Measurements from ENCODE around the gene HHLA2. TPM values are rescaled to one million over a fixed set of nuclear protein-coding genes. Genes with fewer than 3 reads are reported as not detected.

The HHLA2 gene
- total and polyA plus RNA-seq, 9 donors = 0.12 to 1.1 (median 0.24) TPM; not detected in 5

GRCh38 chr3:108312656-108313055 lies 16.3 kb downstream of the HHLA2 start:
- WGBS, 3 donors = 0 to 16% (median 13%) methylated on average over 1 of the region's 1 CpG
- no peak for DNase-seq
- H3K27ac ChIP-seq = no peak overlapping the region
- no peaks in the 10 kb centered on the region for H3K4me1 ChIP-seq (ENCODE audit: insufficient read depth)
- intact Hi-C loops (cut with DNase I) = no loop called here
- no peak overlapping the region for H3K4me3 ChIP-seq
- TF ChIP-seq POLR2A (IDR thresholded peaks at IDR 0.05) = no peak
- no peak for TF ChIP-seq EP300 (IDR thresholded peaks at IDR 0.05)
- TF ChIP-seq CTCF (IDR thresholded peaks at IDR 0.05) = no peak
- no peaks in the 10 kb centered on the region for H3K36me3 ChIP-seq
- no peaks in the 10 kb centered on the region for H3K27me3 ChIP-seq
- H3K9me3 ChIP-seq = no peaks in the 10 kb centered on the region

- WGBS, 3 donors = 54 to 74% (median 72%) methylated on average over 2 of the region's 2 CpGs
- no peak overlapping the region for H3K4me3 ChIP-seq
- intact Hi-C loops (cut with DNase I) = no loop called here
- no peaks in the 10 kb centered on the region for H3K4me1 ChIP-seq (ENCODE audit: insufficient read depth)
- no peak for TF ChIP-seq POLR2A (IDR thresholded peaks at IDR 0.05)
- TF ChIP-seq EP300 (IDR thresholded peaks at IDR 0.05) = no peak
- TF ChIP-seq CTCF (IDR thresholded peaks at IDR 0.05) = no peak
- H3K36me3 ChIP-seq = no peaks in the 10 kb centered on the region
- no peak for DNase-seq
- H3K27ac ChIP-seq = no peak overlapping the region
- H3K9me3 ChIP-seq = no peaks in the 10 kb centered on the region
- H3K27me3 ChIP-seq = no peaks in the 10 kb centered on the region
Observed at GRCh38 chr3:108315767-108316301, 19.5 kb downstream of the HHLA2 start.

- 35 to 51% (median 50%) methylated on average over 6 of the region's 6 CpGs for WGBS, 3 donors
- no peaks in the 10 kb centered on the region for H3K4me1 ChIP-seq (ENCODE audit: insufficient read depth)
Observed at GRCh38 chr3:108319428-108320082, 23.2 kb downstream of the HHLA2 start.

GRCh38 chr3:108320746-108321350 lies 24.5 kb downstream of the HHLA2 start:
- Histone ChIP-seq H3K27me3 (no peaks in the 10 kb centered on the region), H3K36me3 (no peaks in the 10 kb centered on the region), H3K4me1 (ENCODE audit: insufficient read depth) (no peaks in the 10 kb centered on the region), H3K27ac (no peak overlapping the region), H3K9me3 (no peaks in the 10 kb centered on the region), H3K4me3 (no peak overlapping the region)
- no peak for TF ChIP-seq POLR2A (IDR thresholded peaks at IDR 0.05)
- no peak for TF ChIP-seq CTCF (IDR thresholded peaks at IDR 0.05)
- no peak for TF ChIP-seq EP300 (IDR thresholded peaks at IDR 0.05)
- intact Hi-C loops (cut with DNase I) = no loop called here
- no peak for DNase-seq
- 54 to 84% (median 82%) methylated on average over 6 of the region's 6 CpGs for WGBS, 3 donors

More at GRCh38 chr3:108319428-108320082, 23.2 kb downstream of the HHLA2 start:
- no peak overlapping the region for H3K4me3 ChIP-seq
- TF ChIP-seq EP300 (IDR thresholded peaks at IDR 0.05) = no peak
- TF ChIP-seq CTCF (IDR thresholded peaks at IDR 0.05) = no peak
- no peak for TF ChIP-seq POLR2A (IDR thresholded peaks at IDR 0.05)
- no peaks in the 10 kb centered on the region for H3K27me3 ChIP-seq
- H3K9me3 ChIP-seq = no peaks in the 10 kb centered on the region
- H3K27ac ChIP-seq = no peak overlapping the region
- no peaks in the 10 kb centered on the region for H3K36me3 ChIP-seq
- DNase-seq = no peak
- intact Hi-C loops (cut with DNase I) = no loop called here
